NCI-H2227 (cell line): ENCODE data around the gene KRT6B.
A peak's percentile ranks its signal among the peaks of the same experiment; 100 is the strongest.
"Not testable (repeated sequence)": the region's sequence is repeated elsewhere in the genome, so short reads cannot be mapped to it uniquely, and the experiment has no call there.

Experiments used
- DNase-seq: peaks from one replicate; lab custom pipeline; 2025; ENCODE audit not compliant: unreplicated experiment; lab: John Stamatoyannopoulos, UW

The KRT6B gene

GRCh38 chr12:52452101-52452500 is at the start of gene KRT6B:
Gene KRT6B, minus strand, starts transcription at chr12:52452146. Its CDS starts 68 bp downstream, at chr12:52452078.
- DNase-seq, result no peak

- DNase-seq, result no peak
Observed at GRCh38 chr12:52501490-52501889, 49.5 kb upstream of the KRT6B start.

GRCh38 chr12:52500574-52500973 is 48.6 kb upstream of the KRT6B start:
- not testable (repeated sequence) for DNase-seq

- no peak for DNase-seq
Observed at GRCh38 chr12:52499806-52500560, 48.0 kb upstream of the KRT6B start.

- DNase-seq, result no peak
Observed at GRCh38 chr12:52498946-52499345, 47.0 kb upstream of the KRT6B start.

GRCh38 chr12:52497975-52498374 is 46.0 kb upstream of the KRT6B start:
- DNase-seq, result no peak

GRCh38 chr12:52496590-52497071 is 44.7 kb upstream of the KRT6B start:
- no peak for DNase-seq

GRCh38 chr12:52496054-52496453 is 44.1 kb upstream of the KRT6B start:
- DNase-seq, result no peak

- peak; percentile 64 for DNase-seq
Observed at GRCh38 chr12:52495389-52495788, 43.4 kb upstream of the KRT6B start.

GRCh38 chr12:52494518-52494917 is 42.6 kb upstream of the KRT6B start:
- DNase-seq, result no peak

- DNase-seq, result no peak
Observed at GRCh38 chr12:52494100-52494499, 42.2 kb upstream of the KRT6B start.

- DNase-seq, result no peak
Observed at GRCh38 chr12:52493172-52493571, 41.2 kb upstream of the KRT6B start, which contains the start of gene KRT6A. Gene KRT6A, minus strand, starts transcription at chr12:52493257. Its CDS starts 69 bp downstream, at chr12:52493188.

GRCh38 chr12:52492405-52492804 is 40.5 kb upstream of the KRT6B start:
- DNase-seq, result not testable (repeated sequence)

GRCh38 chr12:52491495-52491894 is 39.5 kb upstream of the KRT6B start:
- not testable (repeated sequence) for DNase-seq

- no peak for DNase-seq
Observed at GRCh38 chr12:52488736-52489135, 36.8 kb upstream of the KRT6B start.

GRCh38 chr12:52487744-52488443 is 35.9 kb upstream of the KRT6B start:
- not testable (repeated sequence) for DNase-seq

GRCh38 chr12:52487211-52487610 is 35.3 kb upstream of the KRT6B start:
- DNase-seq, result no peak

- DNase-seq, result no peak
Observed at GRCh38 chr12:52486166-52487105, 34.5 kb upstream of the KRT6B start.

GRCh38 chr12:52480073-52480472 is 28.1 kb upstream of the KRT6B start:
- no peak for DNase-seq

- no peak for DNase-seq
Observed at GRCh38 chr12:52477651-52478050, 25.7 kb upstream of the KRT6B start.

- no peak for DNase-seq
Observed at GRCh38 chr12:52474212-52474611, 22.3 kb upstream of the KRT6B start.
